DOHH2 (cell line): ENCODE data around the gene CHODL.

Source experiments
- H3F3A ChIP-seq: fragments of 200-600 bp; sonication (generic), shearing (Covaris generic); 2 replicates; pipeline ENCODE4 v1.6.0; 2016; ENCODE audit warnings: antibody characterized with exemption, mild to moderate bottlenecking; ENCODE audit not compliant: control insufficient read depth, insufficient read depth
- H3K27ac ChIP-seq: fragments of 200-600 bp; sonication (generic); 2 replicates; pipeline ENCODE4 v1.5.1; 2014; ENCODE audit warnings: low read depth, mild to moderate bottlenecking, low read length, moderate library complexity
- H3K27me3 ChIP-seq: fragments of 200-600 bp; sonication (generic); 2 replicates; pipeline ENCODE4 v1.6.1; 2014; ENCODE audit warnings: mild to moderate bottlenecking, low read length, mixed read lengths; ENCODE audit not compliant: control insufficient read depth
- H3K36me3 ChIP-seq: fragments of 200-600 bp; sonication (generic); 2 replicates; pipeline ENCODE4 v1.6.1; 2014; ENCODE audit warnings: mild to moderate bottlenecking, low read length, moderate library complexity, mixed read lengths; ENCODE audit not compliant: control insufficient read depth
- H3K4me1 ChIP-seq: fragments of 200-600 bp; sonication (generic); 2 replicates; pipeline ENCODE4 v1.6.1; 2014; ENCODE audit warnings: mild to moderate bottlenecking, low read length, mixed read lengths; ENCODE audit not compliant: control insufficient read depth
- H3K4me2 ChIP-seq: fragments of 200-600 bp; sonication (generic); 2 replicates; pipeline ENCODE4 v1.6.0; 2014; ENCODE audit warnings: mild to moderate bottlenecking, low read length, moderate library complexity
- H3K4me3 ChIP-seq: fragments of 200-600 bp; sonication (generic); 2 replicates; pipeline ENCODE4 v1.5.1; 2014; ENCODE audit warnings: mild to moderate bottlenecking, low read length, mixed read lengths
- H3K79me2 ChIP-seq: fragments of 200-600 bp; sonication (generic); 2 replicates; pipeline ENCODE4 v1.6.1; 2014; ENCODE audit warnings: mild to moderate bottlenecking, low read length, mixed read lengths; ENCODE audit not compliant: control insufficient read depth
- H3K9me2 ChIP-seq: fragments of 200-600 bp; sonication (generic); replicated peaks from 2 replicates; pipeline ENCODE4 v1.6.1; 2014; ENCODE audit warnings: mild to moderate bottlenecking, low read length, mixed read lengths; ENCODE audit not compliant: control insufficient read depth
- H3K9me3 ChIP-seq: fragments of 200-600 bp; sonication (generic); 2 replicates; pipeline ENCODE4 v1.6.1; 2014; ENCODE audit warnings: antibody characterized with exemption, low read length, mixed read lengths; ENCODE audit not compliant: control insufficient read depth, insufficient read depth
- H4K20me1 ChIP-seq: fragments of 200-600 bp; sonication (generic); 2 replicates; pipeline ENCODE4 v1.6.0; 2014; ENCODE audit warnings: low read depth, mild to moderate bottlenecking, antibody characterized with exemption, low read length, moderate library complexity; ENCODE audit not compliant: control insufficient read depth, insufficient read depth
- CTCF ChIP-seq: fragments of 200-600 bp; sonication (generic); IDR thresholded peaks from one replicate; pipeline ENCODE4 v1.5.1; 2014; ENCODE audit warnings: antibody characterized with exemption, mild to moderate bottlenecking, low read depth, low read length; ENCODE audit not compliant: poor library complexity, severe bottlenecking
- EZH2phosphoT487 ChIP-seq: fragments of 200-600 bp; sonication (generic); IDR thresholded peaks from 2 replicates; pipeline ENCODE4 v1.6.1; 2017; ENCODE audit warnings: borderline replicate concordance, mild to moderate bottlenecking, antibody characterized with exemption, low read length, moderate library complexity, mixed read lengths

The CHODL gene

GRCh38 chr21:18253799-18254198, 9.2 kb downstream of the CHODL start:
- H3K27me3 ChIP-seq, result no peaks in the 10 kb centered on the region
- no peaks in the 10 kb centered on the region for H3K9me2 ChIP-seq
- no peak overlapping the region for H3K27ac ChIP-seq
- H3K4me2 ChIP-seq, result no peak overlapping the region
- H4K20me1 ChIP-seq, result no peaks in the 10 kb centered on the region
- H3K4me1 ChIP-seq, result no peaks in the 10 kb centered on the region
- no peaks in the 10 kb centered on the region for H3K36me3 ChIP-seq
- H3F3A ChIP-seq, result no peaks in the 10 kb centered on the region
- TF ChIP-seq CTCF, result no peak
- no peak for TF ChIP-seq EZH2phosphoT487
- H3K9me3 ChIP-seq, result no peaks in the 10 kb centered on the region
- H3K79me2 ChIP-seq, result no peaks in the 10 kb centered on the region
- H3K4me3 ChIP-seq, result no peak overlapping the region

DNA sequence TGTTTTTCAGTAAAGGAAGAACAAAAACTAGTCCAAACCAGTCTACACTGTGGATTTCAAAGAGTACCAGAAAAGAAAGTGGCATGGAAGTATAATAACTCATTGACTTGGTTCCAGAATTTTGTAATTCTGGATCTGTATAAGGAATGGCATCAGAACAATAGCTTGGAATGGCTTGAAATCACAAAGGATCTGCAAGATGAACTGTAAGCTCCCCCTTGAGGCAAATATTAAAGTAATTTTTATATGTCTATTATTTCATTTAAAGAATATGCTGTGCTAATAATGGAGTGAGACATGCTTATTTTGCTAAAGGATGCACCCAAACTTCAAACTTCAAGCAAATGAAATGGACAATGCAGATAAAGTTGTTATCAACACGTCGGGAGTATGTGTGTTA, 21.3 kb downstream of the CHODL start:
- Histone ChIP-seq H3K4me2 (no peak overlapping the region), H3K36me3 (no peaks in the 10 kb centered on the region), H3K9me3 (no peaks in the 10 kb centered on the region), H3K27ac (no peak overlapping the region), H4K20me1 (no peaks in the 10 kb centered on the region), H3K79me2 (no peaks in the 10 kb centered on the region), H3F3A (no peaks in the 10 kb centered on the region), H3K4me3 (no peak overlapping the region), H3K27me3 (no peaks in the 10 kb centered on the region), H3K4me1 (no peaks in the 10 kb centered on the region), H3K9me2 (no peaks in the 10 kb centered on the region)
- TF ChIP-seq EZH2phosphoT487 (no peak), CTCF (no peak)

DNA sequence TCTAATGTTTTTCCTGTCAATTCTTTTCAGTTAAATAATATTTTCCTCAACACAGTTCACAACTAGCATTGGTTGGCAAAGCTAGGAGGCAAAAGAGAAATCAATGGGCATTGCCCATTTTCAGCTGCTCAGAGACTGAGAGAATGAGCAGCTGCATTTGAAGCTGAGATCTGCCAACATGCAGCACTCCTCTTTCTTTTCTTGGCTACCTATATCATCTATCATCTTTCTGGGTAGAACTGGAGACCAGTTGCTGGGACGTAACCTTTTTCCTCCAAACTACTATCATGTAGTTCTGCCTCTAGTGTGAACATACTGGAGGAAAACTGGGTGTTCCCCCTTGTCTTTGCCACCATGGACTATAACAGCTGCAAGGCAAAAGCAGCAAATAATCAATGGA, 22.9 kb downstream of the CHODL start:
- no peaks in the 10 kb centered on the region for H3K36me3 ChIP-seq
- no peak overlapping the region for H3K4me3 ChIP-seq
- no peaks in the 10 kb centered on the region for H3K9me2 ChIP-seq
- H4K20me1 ChIP-seq, result no peaks in the 10 kb centered on the region
- H3F3A ChIP-seq, result no peaks in the 10 kb centered on the region
- no peaks in the 10 kb centered on the region for H3K4me1 ChIP-seq
- TF ChIP-seq EZH2phosphoT487 (no peak), CTCF (no peak)
- no peak overlapping the region for H3K4me2 ChIP-seq
- H3K27me3 ChIP-seq, result no peaks in the 10 kb centered on the region
- H3K9me3 ChIP-seq, result no peaks in the 10 kb centered on the region
- H3K27ac ChIP-seq, result no peak overlapping the region
- H3K79me2 ChIP-seq, result no peaks in the 10 kb centered on the region

GRCh38 chr21:18268906-18269305, 24.3 kb downstream of the CHODL start:
- no peak overlapping the region for H3K4me3 ChIP-seq
- TF ChIP-seq EZH2phosphoT487 (no peak), CTCF (no peak)

More at GRCh38 chr21:18268906-18269305, 24.3 kb downstream of the CHODL start:
- Histone ChIP-seq H3K4me2 (no peak overlapping the region), H3K27me3 (no peaks in the 10 kb centered on the region), H3K79me2 (no peaks in the 10 kb centered on the region), H4K20me1 (no peaks in the 10 kb centered on the region), H3F3A (no peaks in the 10 kb centered on the region), H3K9me2 (no peaks in the 10 kb centered on the region), H3K27ac (no peak overlapping the region), H3K4me1 (no peaks in the 10 kb centered on the region), H3K9me3 (no peaks in the 10 kb centered on the region), H3K36me3 (no peaks in the 10 kb centered on the region)
